Kidney epithelial cell (primary cell): ENCODE results near the gene PELI2. TPM values are rescaled to one million over a fixed set of nuclear protein-coding genes. Genes with fewer than 3 reads are reported as not detected.

Experiments used
- DNase-seq: peaks from one replicate; pipeline ENCODE4 v3.0.0-alpha.2; 2010; ENCODE audit warnings: low read depth
- H3K27me3 ChIP-seq: 2 replicates; pipeline ENCODE4 v1.6.0; 2011; ENCODE audit warnings: low read length; ENCODE audit not compliant: control insufficient read depth, insufficient read depth
- H3K36me3 ChIP-seq: 2 replicates; pipeline ENCODE4 v1.5.1; 2011; ENCODE audit warnings: low read length; ENCODE audit not compliant: control insufficient read depth, insufficient read depth
- H3K4me3 ChIP-seq: 2 replicates; pipeline ENCODE4 v1.5.1; 2011; ENCODE audit warnings: low read depth, mild to moderate bottlenecking, control low read depth, low read length
- CTCF ChIP-seq: IDR thresholded peaks from 2 replicates; pipeline ENCODE4 v1.5.1; 2011; ENCODE audit warnings: mild to moderate bottlenecking, moderate library complexity, low read length, control low read depth, inconsistent platforms; ENCODE audit not compliant: insufficient read depth, poor library complexity, severe bottlenecking
- total RNA-seq: library from RNA; depleted of rRNA; stranded (reverse); fragments of >200 nt; gene quantifications from 2 replicates; pipeline ENCODE4 v1.2.3, GENCODE V29; 2015

Gene PELI2
- total RNA-seq, 1 donor from 2014 or later, result 4.8 TPM

- H3K27me3 ChIP-seq, result no peaks in the 10 kb centered on the region
- peak; percentile 23 for DNase-seq
- H3K4me3 ChIP-seq, result no peak overlapping the region
- no peak for TF ChIP-seq CTCF
- H3K36me3 ChIP-seq, result no peaks in the 10 kb centered on the region
Measured at GRCh38 chr14:56300495-56300894, 182.3 kb downstream of the PELI2 start.

GRCh38 chr14:56304456-56304855 is 186.2 kb downstream of the PELI2 start:
- no peaks in the 10 kb centered on the region for H3K27me3 ChIP-seq
- no peak for TF ChIP-seq CTCF
- no peak for DNase-seq
- H3K4me3 ChIP-seq, result no peak overlapping the region
- H3K36me3 ChIP-seq, result no peaks in the 10 kb centered on the region

GRCh38 chr14:56309198-56309597 is 191.0 kb downstream of the PELI2 start:
- TF ChIP-seq CTCF, result no peak

GRCh38 chr14:56310643-56311042 is 192.4 kb downstream of the PELI2 start:
- H3K27me3 ChIP-seq, result no peaks in the 10 kb centered on the region
- H3K4me3 ChIP-seq, result no peak overlapping the region
- no peak for TF ChIP-seq CTCF
- H3K36me3 ChIP-seq, result no peaks in the 10 kb centered on the region
- no peak for DNase-seq

More at GRCh38 chr14:56309198-56309597, 191.0 kb downstream of the PELI2 start:
- DNase-seq, result no peak
- no peak overlapping the region for H3K4me3 ChIP-seq
- H3K27me3 ChIP-seq, result no peaks in the 10 kb centered on the region
- no peaks in the 10 kb centered on the region for H3K36me3 ChIP-seq

GRCh38 chr14:56313789-56314188 is 195.6 kb downstream of the PELI2 start:
- no peak overlapping the region for H3K4me3 ChIP-seq
- no peak for DNase-seq
- H3K27me3 ChIP-seq, result no peaks in the 10 kb centered on the region
- H3K36me3 ChIP-seq, result no peaks in the 10 kb centered on the region
- TF ChIP-seq CTCF, result no peak

- Histone ChIP-seq H3K27me3 (no peaks in the 10 kb centered on the region), H3K4me3 (no peak overlapping the region), H3K36me3 (no peaks in the 10 kb centered on the region)
- DNase-seq, result no peak
- TF ChIP-seq CTCF, result no peak
Measured at GRCh38 chr14:56318393-56319115, 200.3 kb downstream of the PELI2 start.
